ENCODE measurements around the gene ZFYVE19.

ZFYVE19 gene

GRCh38 chr15:40807028-40807887 lies at the start of gene ZFYVE19, which contains the start of gene DNAJC17:
ZFYVE19 (plus strand) TSS chr15:40807089; CDS start chr15:40807590, 501 bp downstream.
DNAJC17 (minus strand) TSS chr15:40807473; CDS start chr15:40807446, 27 bp downstream.
- peak; percentile 94 to 95 for DNase-seq

- no peak for DNase-seq
Measured at GRCh38 chr15:40759961-40760360, 46.9 kb upstream of the ZFYVE19 start.

- peak in 1 of 2 donors; percentile 45 for DNase-seq
Measured at GRCh38 chr15:40762919-40763800, 43.7 kb upstream of the ZFYVE19 start.

GRCh38 chr15:40763801-40764628 lies 42.9 kb upstream of the ZFYVE19 start, which contains the start of gene GCHFR:
GCHFR (plus strand) TSS chr15:40764068; CDS start chr15:40764181, 113 bp downstream.
- peak; percentile 60 to 78 for DNase-seq

GRCh38 chr15:40764629-40765103 lies 42.2 kb upstream of the ZFYVE19 start:
- DNase-seq = no peak

- DNase-seq = no peak
Measured at GRCh38 chr15:40766194-40766815, 40.6 kb upstream of the ZFYVE19 start.

GRCh38 chr15:40766906-40767837 lies 39.7 kb upstream of the ZFYVE19 start:
- DNase-seq = no peak

GRCh38 chr15:40767838-40768500 lies 38.9 kb upstream of the ZFYVE19 start:
- no peak for DNase-seq

GRCh38 chr15:40768521-40769273 lies 38.2 kb upstream of the ZFYVE19 start:
- no peak for DNase-seq

GRCh38 chr15:40769274-40770146 lies 37.4 kb upstream of the ZFYVE19 start, which contains the start of gene C15orf62:
C15orf62 (plus strand) TSS chr15:40769980; CDS start chr15:40770496, 516 bp downstream.
- DNase-seq = peak; percentile 32 to 57

- DNase-seq = no peak
Measured at GRCh38 chr15:40770147-40770721, 36.7 kb upstream of the ZFYVE19 start.

GRCh38 chr15:40771242-40771641 lies 35.6 kb upstream of the ZFYVE19 start:
- DNase-seq = no peak

GRCh38 chr15:40772014-40772413 lies 34.9 kb upstream of the ZFYVE19 start:
- no peak for DNase-seq

GRCh38 chr15:40773496-40773895 lies 33.4 kb upstream of the ZFYVE19 start:
- DNase-seq = no peak

GRCh38 chr15:40773902-40774301 lies 33.0 kb upstream of the ZFYVE19 start:
- no peak for DNase-seq

- DNase-seq = no peak
Measured at GRCh38 chr15:40775007-40775406, 31.9 kb upstream of the ZFYVE19 start.

GRCh38 chr15:40775740-40776536 lies 31.0 kb upstream of the ZFYVE19 start:
- DNase-seq = no peak

Data from CD4-positive, alpha-beta T cell treated with Interferon alpha-2 for 1 hour (primary cell).